ENCODE measurements around the gene ADORA2A. TPM values are rescaled to one million over a fixed set of nuclear protein-coding genes. Genes with fewer than 3 reads are reported as not detected.

The ADORA2A gene
- total and polyA plus RNA-seq, 2 of the 13 experiments (the other 11 are each of a cell fraction or from before 2014, with no cell fraction given): 3.3 to 5.0 TPM

DNA sequence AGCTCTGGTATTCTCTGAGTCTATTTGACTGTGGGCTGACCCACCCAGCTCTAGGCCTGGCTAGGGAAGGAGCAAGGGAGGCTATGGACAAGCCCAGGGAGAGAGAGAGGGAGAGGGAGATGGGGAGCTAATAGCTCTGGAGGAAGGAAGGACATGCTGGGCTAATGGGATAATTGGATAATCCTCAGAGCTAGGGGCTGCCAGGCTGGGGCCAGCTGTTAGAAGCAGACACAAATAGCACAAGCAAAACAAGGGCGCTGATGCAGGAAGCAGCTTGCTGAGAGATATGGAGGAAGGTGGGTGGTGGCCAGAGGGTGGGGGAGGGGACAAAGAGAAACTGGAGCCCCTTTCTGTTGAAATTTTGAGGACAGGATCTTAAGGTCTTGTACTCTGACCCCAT, 23.2 kb downstream of the ADORA2A start (continued):
- TF ChIP-seq, protein P1, sequence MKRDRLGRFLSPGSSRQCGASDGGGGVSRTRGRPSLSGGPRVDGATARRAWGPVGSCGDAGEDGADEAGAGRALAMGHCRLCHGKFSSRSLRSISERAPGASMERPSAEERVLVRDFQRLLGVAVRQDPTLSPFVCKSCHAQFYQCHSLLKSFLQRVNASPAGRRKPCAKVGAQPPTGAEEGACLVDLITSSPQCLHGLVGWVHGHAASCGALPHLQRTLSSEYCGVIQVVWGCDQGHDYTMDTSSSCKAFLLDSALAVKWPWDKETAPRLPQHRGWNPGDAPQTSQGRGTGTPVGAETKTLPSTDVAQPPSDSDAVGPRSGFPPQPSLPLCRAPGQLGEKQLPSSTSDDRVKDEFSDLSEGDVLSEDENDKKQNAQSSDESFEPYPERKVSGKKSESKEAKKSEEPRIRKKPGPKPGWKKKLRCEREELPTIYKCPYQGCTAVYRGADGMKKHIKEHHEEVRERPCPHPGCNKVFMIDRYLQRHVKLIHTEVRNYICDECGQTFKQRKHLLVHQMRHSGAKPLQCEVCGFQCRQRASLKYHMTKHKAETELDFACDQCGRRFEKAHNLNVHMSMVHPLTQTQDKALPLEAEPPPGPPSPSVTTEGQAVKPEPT (CRISPR knock-in tag; IDR thresholded peaks at IDR 0.05; ENCODE audit: low read depth): no peak
- no peak for TF ChIP-seq FOXJ3 (CRISPR knock-in tag; IDR thresholded peaks at IDR 0.05; ENCODE audit: borderline replicate concordance)
- no peak for TF ChIP-seq PHF20 (CRISPR knock-in tag; IDR thresholded peaks at IDR 0.05)
- no peak for TF ChIP-seq EED (CRISPR knock-in tag; IDR thresholded peaks at IDR 0.05)
- no peak for TF ChIP-seq EEA1 (CRISPR knock-in tag; IDR thresholded peaks at IDR 0.05; ENCODE audit: borderline replicate concordance)
- TF ChIP-seq THYN1 (CRISPR knock-in tag; IDR thresholded peaks at IDR 0.05; ENCODE audit: borderline replicate concordance, low read depth): no peak
- TF ChIP-seq ZSCAN29 (CRISPR knock-in tag; conservative IDR thresholded peaks at IDR 0.05): no peak
- TF ChIP-seq ZSCAN9 (CRISPR knock-in tag; IDR thresholded peaks at IDR 0.05; ENCODE audit: borderline replicate concordance): no peak

DNA sequence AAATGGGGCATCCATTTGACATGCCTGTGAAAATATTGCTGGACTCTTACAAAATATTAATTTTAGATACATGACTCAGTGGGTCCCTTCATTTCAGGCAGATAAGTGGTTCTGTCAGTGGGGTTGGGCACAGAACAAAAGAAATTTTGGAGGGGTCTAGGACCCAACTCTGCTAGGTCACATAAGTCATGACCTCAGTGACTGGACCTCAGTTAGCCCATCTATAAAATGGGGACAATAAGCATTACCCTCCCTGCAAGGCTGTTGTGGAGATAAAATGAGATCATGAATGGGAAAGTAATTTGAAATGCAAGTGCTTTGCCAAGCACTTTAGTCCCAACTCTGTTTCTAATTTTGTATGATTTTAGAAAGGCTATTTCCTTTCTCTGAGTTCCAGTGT, 23.8 kb downstream of the ADORA2A start:
- FAIRE-seq (no peak), ATAC-seq (no peak), DNase-seq (ENCODE audit: low spot score) (no peak)
- intact Hi-C loops (cut with micrococcal nuclease; ENCODE audit: unreplicated experiment): no loop called here
- Histone ChIP-seq H3K4me3 (replicated peaks in 1 of 3; ENCODE audit: insufficient read depth in 1 of 3, low read depth in 2 of 3, low read length in 3 of 3) (no peak overlapping the region), H3K9ac (ENCODE audit: insufficient read depth, low read depth, low read length) (no peak overlapping the region), H3K4me2 (ENCODE audit: low read depth, low read length) (no peak overlapping the region), H3K79me2 (ENCODE audit: insufficient read depth, low read length) (no peaks in the 10 kb centered on the region), H3K4me1 (ENCODE audit: insufficient read depth, low read length) (peaks cover 29% of the 10 kb centered on the region), H3K9me3 (ENCODE audit: low read length) (no peaks in the 10 kb centered on the region), H4K20me1 (ENCODE audit: insufficient read depth, low read length) (no peaks in the 10 kb centered on the region), H3K27me3 (ENCODE audit: control insufficient read depth in 1 of 2, insufficient read depth in 2 of 2, low read length in 2 of 2) (peaks cover 0 to 3% of the 10 kb centered on the region in 2 experiments; a peak in 1 of 5 replicates), H2AFZ (ENCODE audit: low read length) (no peak overlapping the region), H3K36me3 (replicated peaks in 1 of 2; ENCODE audit: control insufficient read depth in 1 of 2, insufficient read depth in 2 of 2, low read length in 2 of 2) (no peaks in the 10 kb centered on the region), H3K27ac (ENCODE audit: extremely low read length, insufficient read depth, low read length) (no peak overlapping the region)
- no TSS peak for BruUV-seq (replicated peaks)
- in situ Hi-C loops (cut with HindIII; ENCODE audit: extremely low pct_ligation_motif_present, low pct_unique_long_range_greater_than_20kb): no loop called here
- TF ChIP-seq ZNF629 (CRISPR knock-in tag; conservative IDR thresholded peaks at IDR 0.05) (0 out of 2 replicates have a peak, but pooled peaks have one; percentile 20), ATRX (CRISPR knock-in tag; IDR thresholded peaks at IDR 0.05; ENCODE audit: borderline replicate concordance) (no peak)
- ChIA-PET POLR2A (interaction anchor here (1.0 kb wide), 1 partner anchor 9 kb away, joined by 4 read pairs; no protein-coding TSS in a partner anchor), CTCF (ENCODE audit: low intra/inter-chr PET ratio, low total read pairs) (no interaction called here)

Data from HepG2 (cell line).